Measurements from ENCODE around the gene VARS2.
"Not testable (repeated sequence)": the region's sequence is repeated elsewhere in the genome, so short reads cannot be mapped to it uniquely, and the experiment has no call there.

VARS2 gene

GRCh38 chr6:30900863-30901417 is 13.1 kb upstream of the VARS2 start:
- DNase-seq, result no peak

GRCh38 chr6:30901436-30901835 is 12.6 kb upstream of the VARS2 start:
- no peak for DNase-seq

GRCh38 chr6:30902196-30902595 is 11.8 kb upstream of the VARS2 start:
- DNase-seq, result not testable (repeated sequence)

DNA sequence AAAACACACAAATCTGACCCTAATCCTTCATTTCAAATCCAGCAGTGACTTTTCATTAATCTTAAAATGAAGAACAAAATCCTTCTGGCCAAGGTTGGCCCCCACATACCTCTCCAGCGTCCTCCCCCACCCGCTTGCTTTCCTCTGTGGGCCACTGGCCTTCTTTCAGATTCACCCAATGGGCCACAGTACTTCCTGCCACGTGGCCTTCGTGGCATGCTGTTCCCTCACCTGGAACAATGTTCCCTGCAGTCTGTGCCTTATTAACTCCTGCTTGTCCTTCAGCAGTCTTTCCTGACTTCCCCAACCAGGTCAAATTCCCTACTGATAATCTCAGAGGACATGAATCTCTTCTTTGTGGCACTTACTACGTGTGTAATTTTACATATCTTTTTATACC is 11.3 kb upstream of the VARS2 start:
- DNase-seq, result no peak

- DNase-seq, result no peak
Measured at GRCh38 chr6:30903236-30903635, 10.8 kb upstream of the VARS2 start.

DNA sequence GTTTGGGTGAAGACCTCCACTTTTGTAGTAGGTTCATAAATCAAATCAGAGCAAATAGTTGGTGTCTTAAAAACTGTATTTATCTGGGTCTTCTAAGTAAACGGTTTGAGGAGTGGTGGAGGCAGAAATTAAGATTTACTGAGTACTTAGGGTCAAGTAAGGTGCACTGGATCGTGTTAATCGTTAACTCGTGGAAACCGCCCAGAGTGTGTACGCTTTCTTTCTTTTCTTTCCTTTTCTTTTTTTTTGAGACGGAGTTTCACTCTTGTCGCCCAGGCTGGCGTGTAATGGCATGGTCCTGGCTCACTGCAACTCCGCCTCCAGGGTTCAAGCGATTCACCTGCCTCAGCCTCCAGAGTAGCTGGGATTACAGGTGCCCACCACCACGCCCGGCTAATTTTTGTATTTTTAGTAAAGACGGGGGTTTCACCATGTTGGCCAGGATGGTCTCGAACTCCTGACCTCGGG is 6.7 kb upstream of the VARS2 start:
- not testable (repeated sequence) for DNase-seq

GRCh38 chr6:30907758-30908591 is 6.1 kb upstream of the VARS2 start, which contains the start of gene GTF2H4:
Gene GTF2H4 (plus strand): TSS chr6:30908207.
- DNase-seq, result peak; percentile 91

DNA sequence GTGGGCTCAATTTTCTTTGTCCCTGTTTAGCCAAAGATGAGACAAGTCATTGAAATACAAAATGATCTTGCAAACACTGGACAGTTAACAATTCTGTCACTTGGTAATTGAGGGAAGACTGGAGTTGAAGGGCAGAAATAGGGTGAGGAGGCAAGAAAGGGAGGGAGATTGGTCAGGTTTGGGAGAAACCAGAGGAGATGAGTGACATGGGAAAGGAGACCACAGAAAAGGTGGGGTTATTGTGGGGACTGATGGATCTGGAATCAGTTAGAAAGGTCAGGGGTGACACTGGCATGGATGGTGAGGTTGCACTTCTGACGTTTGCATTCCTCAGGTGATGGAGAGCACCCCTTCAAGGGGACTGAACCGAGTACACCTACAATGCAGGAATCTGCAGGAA is 5.3 kb upstream of the VARS2 start:
- no peak for DNase-seq

DNA sequence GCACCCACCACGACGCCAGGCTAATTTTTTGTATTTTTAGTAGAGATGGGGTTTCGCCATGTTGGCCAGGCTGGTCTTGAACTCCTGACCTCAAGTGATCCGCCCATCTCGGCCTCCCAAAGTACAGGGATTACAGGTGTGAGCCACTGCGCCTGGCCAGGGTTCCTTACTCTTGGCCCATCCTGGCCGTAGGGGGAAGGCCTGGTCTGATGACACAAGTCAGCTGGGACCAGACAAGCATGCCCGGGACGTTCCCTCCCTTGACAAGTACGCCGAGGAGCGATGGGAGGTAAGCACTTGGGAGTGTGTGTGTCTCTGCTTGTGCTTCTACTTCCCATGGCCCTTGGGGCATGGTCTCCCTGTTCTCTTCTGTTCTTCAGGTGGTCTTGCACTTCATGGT is 3.6 kb upstream of the VARS2 start:
- not testable (repeated sequence) for DNase-seq

- DNase-seq, result no peak
Measured at GRCh38 chr6:30912746-30913520, 1.1 kb upstream of the VARS2 start.

DNA sequence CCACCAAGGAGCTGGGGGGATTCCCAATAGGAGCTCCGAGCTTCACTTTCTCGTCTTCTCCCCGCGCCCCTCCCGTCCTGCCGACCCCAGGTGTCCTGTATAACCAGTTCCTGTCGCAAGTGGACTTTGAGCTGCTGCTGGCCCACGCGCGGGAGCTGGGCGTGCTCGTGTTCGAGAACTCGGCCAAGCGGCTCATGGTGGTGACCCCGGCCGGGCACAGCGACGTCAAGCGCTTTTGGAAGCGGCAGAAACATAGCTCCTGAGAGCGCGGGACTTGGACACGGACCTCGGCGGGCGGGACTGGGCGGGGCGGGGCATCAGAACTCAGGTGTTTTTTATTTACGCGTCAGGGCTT is 340 bp upstream of the VARS2 start:
- DNase-seq, result no peak

GRCh38 chr6:30914854-30915590 is 984 bp downstream of the VARS2 start:
- DNase-seq, result no peak

DNA sequence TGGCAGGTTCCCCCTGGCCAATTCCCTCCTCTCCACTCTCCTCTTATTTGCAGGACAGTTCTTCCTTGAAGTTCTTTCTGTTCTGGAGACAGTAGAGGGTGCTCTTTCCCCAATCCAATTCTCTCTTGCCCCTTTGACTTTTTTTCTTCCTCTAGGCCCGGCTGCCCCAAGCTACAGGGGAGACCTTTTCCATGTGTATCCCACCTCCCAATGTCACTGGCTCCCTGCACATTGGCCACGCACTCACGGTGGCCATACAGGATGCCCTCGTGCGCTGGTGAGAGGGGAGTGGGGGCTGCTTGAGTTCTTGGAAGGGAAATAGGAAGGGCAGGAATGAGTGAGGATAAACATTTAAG is 1.5 kb downstream of the VARS2 start:
- no peak for DNase-seq

GRCh38 chr6:30917041-30917440 is 3.0 kb downstream of the VARS2 start:
- DNase-seq, result no peak

DNA sequence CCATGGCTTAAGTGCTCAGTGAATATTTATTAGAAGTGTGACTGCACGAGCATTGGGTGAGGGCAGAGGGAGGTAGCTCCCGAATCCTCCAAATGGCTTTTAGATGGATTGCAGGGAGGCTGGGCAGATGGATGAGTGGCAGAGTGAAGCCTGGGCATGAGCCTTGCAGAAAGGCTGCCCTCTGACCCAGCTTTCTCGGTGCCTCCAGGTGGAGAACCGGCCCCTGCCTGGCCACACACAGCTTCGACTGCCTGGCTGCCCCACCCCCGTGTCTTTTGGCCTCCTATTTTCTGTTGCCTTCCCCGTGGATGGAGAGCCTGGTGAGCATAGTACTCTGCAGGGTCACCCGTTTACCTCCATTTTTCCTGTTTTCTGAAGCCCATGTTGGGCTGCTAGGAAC is 3.4 kb downstream of the VARS2 start:
- no peak for DNase-seq

- DNase-seq, result no peak
Measured at GRCh38 chr6:30918670-30919069, 4.6 kb downstream of the VARS2 start.

- no peak for DNase-seq
Measured at GRCh38 chr6:30922447-30922852, 8.4 kb downstream of the VARS2 start.

DNA sequence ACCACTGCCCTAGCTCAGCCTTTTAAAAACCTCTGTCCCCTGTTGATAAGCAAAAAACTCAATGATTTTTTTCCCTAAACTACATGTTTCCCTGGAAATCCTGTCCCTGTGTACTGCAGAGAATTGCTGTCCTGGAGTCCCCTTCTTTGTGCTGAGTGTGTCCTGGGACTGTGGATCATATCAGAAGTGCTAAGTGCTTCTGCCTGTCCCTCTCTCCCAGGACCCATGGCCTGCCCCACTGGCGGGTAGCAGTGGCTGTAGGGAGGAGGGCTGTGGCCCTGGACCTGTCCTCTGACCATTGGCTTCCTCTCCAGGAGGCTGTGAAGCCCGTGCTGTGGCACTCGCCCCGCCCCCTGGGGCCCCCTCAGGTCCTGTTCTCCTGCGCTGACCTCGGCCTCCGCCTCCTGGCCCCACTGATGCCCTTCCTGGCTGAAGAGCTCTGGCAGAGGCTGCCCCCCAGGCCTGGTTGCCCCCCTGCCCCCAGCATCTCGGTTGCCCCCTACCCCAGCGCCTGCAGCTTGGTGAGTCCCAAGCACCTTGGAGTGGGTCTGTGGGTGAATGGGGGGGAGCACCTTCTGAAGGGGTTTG is 10.1 kb downstream of the VARS2 start:
- DNase-seq, result not testable (repeated sequence)

GRCh38 chr6:30926644-30927043 is 12.6 kb downstream of the VARS2 start:
- no peak for DNase-seq

DNA sequence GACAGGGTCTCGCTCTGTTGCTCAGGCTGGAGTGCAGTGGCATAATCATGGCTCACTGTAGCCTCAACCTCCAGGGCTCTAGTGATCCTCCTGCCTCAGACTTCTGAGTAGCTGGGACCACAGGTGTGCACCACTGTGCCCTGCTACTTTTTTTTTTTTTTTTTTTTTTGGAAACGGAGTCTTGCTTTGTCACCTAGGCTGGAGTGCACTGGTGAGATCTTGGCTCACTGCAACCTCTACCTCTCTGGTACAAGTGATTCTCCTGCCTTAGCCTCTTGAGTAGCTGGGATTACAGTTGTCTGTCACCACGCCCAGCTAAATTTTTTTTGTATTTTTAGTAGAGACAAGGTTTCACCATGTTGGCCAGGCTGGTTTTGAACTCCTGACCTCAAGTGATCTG is 13.0 kb downstream of the VARS2 start:
- not testable (repeated sequence) for DNase-seq

GRCh38 chr6:30928677-30929076 is 14.6 kb downstream of the VARS2 start:
- no peak for DNase-seq

DNA sequence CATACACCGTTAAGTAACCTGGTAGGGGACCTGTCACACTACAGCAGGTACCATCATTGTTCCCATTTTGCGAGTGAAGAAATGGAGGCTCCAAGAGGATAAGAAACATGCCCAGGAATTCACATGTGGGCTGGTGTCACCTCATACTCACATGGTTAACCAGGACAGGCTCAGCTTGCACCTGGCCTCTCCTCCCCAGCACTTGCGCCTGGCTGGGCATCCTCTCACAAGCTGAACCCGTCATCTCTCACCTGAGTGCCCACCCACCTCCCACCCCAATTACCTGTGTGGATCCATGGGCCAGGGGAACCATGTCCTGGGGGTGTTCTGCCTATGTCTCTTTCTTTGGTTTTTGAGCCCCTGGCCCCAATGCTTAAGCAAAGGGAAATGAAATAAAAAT is 16.5 kb downstream of the VARS2 start:
- DNase-seq, result no peak

DNA sequence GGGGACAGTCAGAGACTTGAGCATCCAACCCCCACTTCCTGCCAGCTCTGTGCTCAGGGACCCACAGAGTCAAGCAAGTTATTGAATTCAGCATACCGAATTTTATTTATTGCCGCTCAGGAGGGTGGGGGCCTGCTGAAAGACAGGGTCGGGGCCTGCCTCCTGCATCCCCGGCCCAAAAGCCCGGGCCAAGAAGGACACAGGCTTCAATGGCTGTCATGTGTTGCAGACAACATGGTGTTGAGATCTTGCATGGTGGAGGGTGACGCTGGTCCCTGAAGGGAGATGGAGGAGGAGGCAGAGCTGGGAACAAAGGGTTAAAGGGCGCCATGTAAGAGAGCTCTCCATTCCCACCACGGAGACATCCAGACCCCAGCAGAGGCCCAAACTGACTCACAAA is 17.2 kb downstream of the VARS2 start:
- no peak for DNase-seq

Measured in central memory CD4-positive, alpha-beta T cell (primary cell).